Activated CD8-positive, alpha-beta memory T cell treated with anti-CD3 and anti-CD28 coated beads, Interleukin-2, amount 50 U/mL, for 24 hours (primary cell): ENCODE measurements around the gene PTPRN2.
"Not testable (repeated sequence)": the region's sequence is repeated elsewhere in the genome, so short reads cannot be mapped to it uniquely, and the experiment has no call there.

ENCODE experiments used
- DNase-seq: peaks from one replicate; pipeline ENCODE4 v3.0.0-alpha.2; 2020; ENCODE audit errors: extremely low read depth

Gene PTPRN2

GRCh38 chr7:157954901-157955300 lies 632.7 kb downstream of the PTPRN2 start:
- DNase-seq: no peak

- no peak for DNase-seq
Measured at GRCh38 chr7:157952841-157953645, 634.6 kb downstream of the PTPRN2 start.

- no peak for DNase-seq
Measured at GRCh38 chr7:157952050-157952667, 635.5 kb downstream of the PTPRN2 start.

- DNase-seq: no peak
Measured at GRCh38 chr7:157951300-157952049, 636.1 kb downstream of the PTPRN2 start.

GRCh38 chr7:157949711-157950110 lies 637.9 kb downstream of the PTPRN2 start:
- no peak for DNase-seq

- no peak for DNase-seq
Measured at GRCh38 chr7:157947504-157947903, 640.1 kb downstream of the PTPRN2 start.

GRCh38 chr7:157946398-157947060 lies 641.1 kb downstream of the PTPRN2 start:
- no peak for DNase-seq

GRCh38 chr7:157945401-157945800 lies 642.2 kb downstream of the PTPRN2 start:
- DNase-seq: no peak

GRCh38 chr7:157944734-157945291 lies 642.8 kb downstream of the PTPRN2 start:
- DNase-seq: no peak

GRCh38 chr7:157944051-157944450 lies 643.6 kb downstream of the PTPRN2 start:
- DNase-seq: no peak

- no peak for DNase-seq
Measured at GRCh38 chr7:157943561-157943960, 644.1 kb downstream of the PTPRN2 start.

GRCh38 chr7:157941210-157941609 lies 646.4 kb downstream of the PTPRN2 start:
- DNase-seq: no peak

- no peak for DNase-seq
Measured at GRCh38 chr7:157940497-157940896, 647.1 kb downstream of the PTPRN2 start.

GRCh38 chr7:157938211-157938610 lies 649.4 kb downstream of the PTPRN2 start:
- no peak for DNase-seq

- no peak for DNase-seq
Measured at GRCh38 chr7:157937406-157937805, 650.2 kb downstream of the PTPRN2 start.

- DNase-seq: no peak
Measured at GRCh38 chr7:157936976-157937375, 650.6 kb downstream of the PTPRN2 start.

GRCh38 chr7:157935721-157936120 lies 651.9 kb downstream of the PTPRN2 start:
- DNase-seq: not testable (repeated sequence)

GRCh38 chr7:157933219-157934155 lies 654.1 kb downstream of the PTPRN2 start:
- not testable (repeated sequence) for DNase-seq

- no peak for DNase-seq
Measured at GRCh38 chr7:157932498-157933218, 655.0 kb downstream of the PTPRN2 start.

- no peak for DNase-seq
Measured at GRCh38 chr7:157930926-157931466, 656.6 kb downstream of the PTPRN2 start.
